GM18507 (cell line): Measurements from ENCODE around the gene WFIKKN2.
"Not testable (repeated sequence)": the region's sequence is repeated elsewhere in the genome, so short reads cannot be mapped to it uniquely, and the experiment has no call there.

Source experiments
- DNase-seq: peaks from one replicate; pipeline ENCODE4 v3.0.0; 2011; ENCODE audit warnings: low read depth; ENCODE audit not compliant: insufficient read length; ENCODE audit errors: extremely low spot score
- FAIRE-seq: peaks from 2 replicates; lab custom pipeline; 2011; peaks lifted over from hg19 to GRCh38; lab: Jason Lieb, UNC

Gene WFIKKN2

GRCh38 chr17:50835301-50836234 is at the start of gene WFIKKN2:
TSS of gene WFIKKN2 (plus strand) at chr17:50835586. CDS start at chr17:50835938, 352 bp downstream.
- FAIRE-seq, result no peak
- DNase-seq, result no peak

DNA sequence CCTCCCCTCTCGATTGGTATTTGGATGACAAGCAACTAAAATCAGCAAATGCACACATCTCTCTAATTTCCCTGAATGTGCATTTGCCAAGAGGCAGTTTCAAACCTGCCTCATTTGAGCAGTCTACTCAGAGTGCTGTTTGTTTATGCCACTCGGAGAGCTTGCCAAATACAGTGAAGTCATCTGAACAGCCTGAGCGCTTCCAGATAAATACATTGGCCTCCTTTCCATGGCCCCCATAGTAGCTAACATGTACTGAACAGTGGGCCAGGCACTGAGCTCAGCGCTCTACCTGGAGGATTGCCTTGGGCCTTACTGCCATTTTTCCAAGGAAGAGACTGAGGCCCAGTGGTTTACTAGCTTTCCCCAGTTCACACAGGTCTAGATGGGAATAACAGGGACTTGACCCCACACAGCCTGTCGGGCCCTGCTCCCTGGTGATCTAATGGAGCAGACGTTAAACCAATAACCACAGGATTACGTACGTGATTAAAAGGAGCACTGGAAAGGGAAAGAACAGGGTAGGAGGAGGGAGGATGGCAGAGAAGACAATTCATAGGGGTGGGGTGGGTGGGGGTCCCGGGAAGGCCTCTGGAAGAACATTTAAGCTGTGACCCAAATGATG is 49.3 kb upstream of the WFIKKN2 start:
- FAIRE-seq (no peak), DNase-seq (no peak)

DNA sequence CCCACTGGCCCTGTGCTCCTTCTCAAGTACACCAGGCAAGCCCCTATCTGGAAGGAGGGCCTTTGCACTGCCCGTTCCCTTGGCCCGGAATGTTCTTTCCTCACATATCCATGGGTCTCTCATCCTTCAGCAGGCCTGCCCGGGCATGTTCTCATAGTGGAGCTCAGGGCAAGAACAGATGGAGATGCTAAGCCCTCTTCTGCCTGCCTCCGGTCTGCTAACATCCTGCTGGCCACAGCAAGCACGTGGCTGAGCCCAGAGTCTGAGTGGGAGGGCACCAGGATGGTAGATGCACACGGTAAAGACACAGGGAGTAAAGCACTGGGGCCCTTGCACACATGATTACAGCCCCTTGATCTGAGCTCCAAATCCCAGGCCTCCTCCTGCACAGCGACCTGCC is 48.3 kb upstream of the WFIKKN2 start:
- DNase-seq, result no peak
- FAIRE-seq, result no peak

DNA sequence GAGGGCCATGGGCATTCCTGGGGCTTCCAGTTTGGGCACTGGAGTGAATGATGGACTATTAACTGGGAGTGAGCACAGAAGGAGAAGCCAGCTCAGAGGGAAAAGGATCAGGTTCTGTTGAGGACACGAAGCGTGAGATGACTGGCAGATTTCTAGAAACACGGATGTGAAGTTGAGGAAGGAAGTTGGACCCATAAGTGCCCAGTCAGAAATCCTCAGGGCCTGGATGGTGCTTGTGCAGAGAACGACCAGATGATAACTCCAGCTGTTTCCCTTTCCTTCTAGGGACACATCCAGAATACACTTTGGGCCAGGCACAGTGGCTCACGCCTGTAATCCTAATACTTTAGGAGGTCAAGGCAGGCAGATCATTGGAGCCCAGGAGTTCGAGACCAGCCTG is 44.8 kb upstream of the WFIKKN2 start:
- DNase-seq, result no peak
- FAIRE-seq, result no peak

DNA sequence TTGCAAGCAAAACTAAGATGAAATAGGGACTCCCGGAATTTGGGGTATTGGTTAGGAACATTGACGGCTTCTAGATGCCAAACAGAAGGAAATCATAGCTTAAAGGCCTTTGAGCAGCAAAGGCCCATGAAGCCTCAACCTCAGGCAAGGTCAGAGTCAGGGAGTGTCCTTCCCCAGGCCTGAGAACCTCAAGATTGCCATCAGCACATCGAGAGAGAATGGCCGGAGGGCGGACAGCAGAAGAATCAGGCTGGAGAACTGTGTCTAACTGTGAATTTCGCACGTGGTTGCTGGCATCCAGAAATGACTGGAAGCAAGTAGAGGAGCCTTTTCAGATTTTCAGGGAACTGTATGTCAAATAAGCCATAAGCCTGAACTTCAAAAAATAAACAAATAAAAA is 43.3 kb upstream of the WFIKKN2 start:
- DNase-seq (no peak), FAIRE-seq (no peak)

DNA sequence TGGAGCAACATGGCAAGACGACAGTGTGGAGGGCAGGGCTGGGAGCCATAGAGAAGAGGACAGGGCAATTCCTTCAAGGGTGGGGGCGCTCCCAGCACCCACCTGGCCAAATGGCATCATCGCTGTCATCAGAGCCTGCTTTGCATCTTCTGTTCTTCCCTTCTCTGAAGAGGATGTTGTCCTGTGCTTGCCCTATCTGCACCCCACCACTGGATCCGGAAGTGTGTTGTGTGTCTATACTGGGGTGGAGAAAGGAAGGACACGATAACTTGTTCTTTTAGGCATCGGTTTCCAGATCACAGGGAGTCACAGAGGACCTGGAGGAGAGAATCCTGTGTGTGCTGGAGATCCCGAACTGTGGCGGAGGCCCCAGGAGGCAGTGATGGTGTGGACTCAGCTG is 42.4 kb upstream of the WFIKKN2 start:
- FAIRE-seq (no peak), DNase-seq (no peak)

GRCh38 chr17:50794361-50794760 is 41.0 kb upstream of the WFIKKN2 start:
- FAIRE-seq (no peak), DNase-seq (no peak)

GRCh38 chr17:50797135-50797810 is 38.1 kb upstream of the WFIKKN2 start:
- no peak for FAIRE-seq
- DNase-seq, result no peak

- FAIRE-seq (no peak), DNase-seq (no peak)
These were observed 36.7 kb upstream of the WFIKKN2 start for GRCh38 chr17:50798424-50799288.

- FAIRE-seq, result no peak
- DNase-seq, result no peak
These were observed 35.8 kb upstream of the WFIKKN2 start for GRCh38 chr17:50799582-50799981.

DNA sequence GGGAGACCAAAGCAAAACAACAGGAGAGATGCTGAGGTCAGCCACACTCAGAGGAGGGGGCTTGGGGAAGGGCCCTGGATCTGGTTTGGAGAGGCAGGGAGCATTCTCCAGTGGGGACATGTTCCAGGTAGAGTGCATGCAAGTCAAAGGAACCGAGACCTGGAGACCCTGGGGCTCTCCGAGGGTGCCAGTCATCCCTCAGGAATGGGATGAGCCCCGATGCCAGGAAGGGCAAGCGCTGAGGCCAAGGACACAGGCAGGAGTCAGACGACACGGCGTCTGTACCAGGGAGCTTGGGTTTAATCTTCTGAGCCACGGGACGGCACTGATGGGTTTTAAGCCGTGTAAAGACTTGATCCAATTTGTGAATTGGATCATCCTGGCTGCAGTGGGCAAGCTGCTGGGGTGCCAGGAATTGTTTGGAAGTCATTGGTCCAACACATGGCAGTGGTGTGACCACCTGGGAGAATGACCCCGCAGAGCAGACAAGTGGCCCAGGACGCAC is 35.1 kb upstream of the WFIKKN2 start:
- DNase-seq, result no peak
- no peak for FAIRE-seq

DNA sequence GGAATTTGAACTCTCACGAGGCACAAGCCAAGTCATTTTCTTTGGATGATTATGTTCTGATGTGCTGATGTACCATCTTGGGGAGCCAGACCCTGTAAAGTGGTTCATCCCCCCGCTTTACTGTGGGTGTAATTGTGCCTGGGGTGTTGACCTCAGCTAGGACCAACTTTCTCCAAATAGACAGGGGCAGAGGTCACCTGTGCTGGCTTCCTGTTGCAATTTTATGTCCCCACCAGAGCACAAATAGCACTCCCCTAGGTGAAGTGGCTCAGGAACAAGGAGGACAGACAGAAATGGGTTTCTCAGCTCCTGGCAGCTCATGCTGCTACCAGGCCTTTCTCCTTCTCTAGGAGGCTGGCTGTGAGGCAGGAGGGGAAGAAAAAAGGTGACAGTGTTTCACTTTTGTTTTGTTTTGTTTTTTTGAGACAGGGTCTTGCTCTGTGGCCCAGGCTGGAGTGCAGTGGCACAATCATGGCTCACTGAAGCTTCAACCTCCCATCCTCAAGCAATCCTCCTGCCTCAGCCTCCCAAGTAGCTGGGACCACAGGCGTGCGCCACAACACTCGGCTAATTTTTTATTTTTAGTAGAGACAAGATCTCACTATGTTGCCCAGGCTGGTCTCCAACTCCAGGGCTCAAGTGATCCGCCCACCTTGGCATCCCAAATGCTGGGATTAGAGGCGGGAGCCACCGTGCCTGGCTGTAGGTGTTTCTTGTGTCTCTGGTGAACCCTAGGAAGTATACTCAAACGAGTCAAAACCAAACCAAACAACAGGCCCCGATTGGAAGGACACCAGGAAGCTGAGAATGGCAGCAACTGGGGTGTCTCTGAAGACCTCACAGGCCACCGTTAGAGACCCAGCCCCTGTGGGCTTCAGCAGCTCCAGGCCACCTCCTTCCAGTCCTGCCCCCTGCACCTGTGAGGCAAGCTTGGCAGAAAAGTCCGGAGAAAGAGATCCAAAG is 32.5 kb upstream of the WFIKKN2 start:
- no peak for DNase-seq
- FAIRE-seq, result no peak

GRCh38 chr17:50803676-50804075 is 31.7 kb upstream of the WFIKKN2 start:
- FAIRE-seq, result no peak
- DNase-seq, result no peak

DNA sequence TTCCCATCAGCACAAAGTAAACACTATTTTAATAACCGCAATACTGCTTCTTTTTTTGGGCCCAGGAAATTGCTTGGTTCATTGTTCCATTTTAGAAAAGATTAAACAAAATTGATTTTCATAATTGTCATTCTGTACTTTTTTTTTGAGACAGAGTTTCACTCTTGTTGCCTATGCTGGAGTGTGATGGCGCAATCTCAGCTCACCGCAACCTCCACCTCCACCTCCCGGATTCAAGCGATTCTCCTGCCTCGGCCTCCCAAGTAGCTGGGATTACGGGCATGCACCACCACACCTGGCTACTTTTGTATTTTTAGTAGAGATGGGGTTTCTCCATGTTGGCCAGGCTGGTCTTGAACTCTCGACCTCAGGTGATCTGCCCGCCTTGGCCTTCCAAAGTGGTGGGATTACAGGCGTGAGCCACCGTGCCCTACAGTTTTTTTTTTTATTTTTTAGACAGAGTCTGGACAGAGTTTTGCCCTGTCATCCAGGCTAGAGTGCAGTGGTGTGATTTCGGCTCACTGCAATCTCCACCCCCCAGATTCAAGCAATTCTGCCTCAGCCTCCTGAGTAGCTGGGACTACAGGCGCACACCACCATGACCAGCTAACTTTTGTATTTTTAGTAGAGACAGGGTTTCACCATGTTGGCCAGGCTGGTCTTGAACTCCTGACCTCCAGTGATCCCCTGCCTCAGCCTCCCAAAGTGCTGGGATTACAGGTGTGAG is 30.5 kb upstream of the WFIKKN2 start:
- DNase-seq, FAIRE-seq: not testable (repeated sequence)

GRCh38 chr17:50805486-50805885 is 29.9 kb upstream of the WFIKKN2 start:
- DNase-seq, result no peak
- FAIRE-seq, result no peak

GRCh38 chr17:50806141-50806643 is 29.2 kb upstream of the WFIKKN2 start:
- DNase-seq, result no peak

GRCh38 chr17:50807009-50807408 is 28.4 kb upstream of the WFIKKN2 start:
- DNase-seq (no peak), FAIRE-seq (no peak)

More at GRCh38 chr17:50806141-50806643, 29.2 kb upstream of the WFIKKN2 start:
- no peak for FAIRE-seq
